ENCODE measurements around the gene CNKSR2. TPM values are rescaled to one million over a fixed set of nuclear protein-coding genes. Genes with fewer than 3 reads are reported as not detected.

The CNKSR2 gene
- total RNA-seq, 1 donor from 2014 or later: 7.2 TPM

DNA sequence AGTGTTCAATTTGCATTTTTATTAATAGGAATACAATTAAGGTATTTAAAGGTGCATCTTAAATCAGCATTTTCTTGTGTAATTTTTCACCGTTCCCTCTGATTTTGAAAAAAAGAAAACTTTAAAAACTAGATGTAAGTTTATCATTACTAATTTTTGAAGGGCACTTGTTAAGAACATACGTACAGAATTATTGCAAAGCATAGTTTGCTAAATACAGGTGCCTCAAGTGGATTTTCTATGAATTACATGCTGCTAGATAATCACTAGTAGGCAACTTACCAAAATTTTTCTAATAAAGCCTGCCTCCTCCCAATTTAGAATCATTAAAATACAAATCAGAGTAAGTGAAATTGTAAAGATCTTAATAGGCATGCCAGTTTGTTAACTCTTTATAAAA, 8.5 kb downstream of the CNKSR2 start:
- DNase-seq (no peak), ATAC-seq (no peak)
- H3K9me3 ChIP-seq: no peaks in the 10 kb centered on the region
- intact Hi-C loops (cut with DNase I): no loop called here
- no peaks in the 10 kb centered on the region for H3K4me1 ChIP-seq
- no peaks in the 10 kb centered on the region for H3K36me3 ChIP-seq
- no peaks in the 10 kb centered on the region for H3K27me3 ChIP-seq
- H3K4me3 ChIP-seq: no peak overlapping the region
- no peak overlapping the region for H3K27ac ChIP-seq
- TF ChIP-seq, protein P1, sequence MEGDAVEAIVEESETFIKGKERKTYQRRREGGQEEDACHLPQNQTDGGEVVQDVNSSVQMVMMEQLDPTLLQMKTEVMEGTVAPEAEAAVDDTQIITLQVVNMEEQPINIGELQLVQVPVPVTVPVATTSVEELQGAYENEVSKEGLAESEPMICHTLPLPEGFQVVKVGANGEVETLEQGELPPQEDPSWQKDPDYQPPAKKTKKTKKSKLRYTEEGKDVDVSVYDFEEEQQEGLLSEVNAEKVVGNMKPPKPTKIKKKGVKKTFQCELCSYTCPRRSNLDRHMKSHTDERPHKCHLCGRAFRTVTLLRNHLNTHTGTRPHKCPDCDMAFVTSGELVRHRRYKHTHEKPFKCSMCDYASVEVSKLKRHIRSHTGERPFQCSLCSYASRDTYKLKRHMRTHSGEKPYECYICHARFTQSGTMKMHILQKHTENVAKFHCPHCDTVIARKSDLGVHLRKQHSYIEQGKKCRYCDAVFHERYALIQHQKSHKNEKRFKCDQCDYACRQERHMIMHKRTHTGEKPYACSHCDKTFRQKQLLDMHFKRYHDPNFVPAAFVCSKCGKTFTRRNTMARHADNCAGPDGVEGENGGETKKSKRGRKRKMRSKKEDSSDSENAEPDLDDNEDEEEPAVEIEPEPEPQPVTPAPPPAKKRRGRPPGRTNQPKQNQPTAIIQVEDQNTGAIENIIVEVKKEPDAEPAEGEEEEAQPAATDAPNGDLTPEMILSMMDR (IDR thresholded peaks at IDR 0.05): peak; percentile 18

DNA sequence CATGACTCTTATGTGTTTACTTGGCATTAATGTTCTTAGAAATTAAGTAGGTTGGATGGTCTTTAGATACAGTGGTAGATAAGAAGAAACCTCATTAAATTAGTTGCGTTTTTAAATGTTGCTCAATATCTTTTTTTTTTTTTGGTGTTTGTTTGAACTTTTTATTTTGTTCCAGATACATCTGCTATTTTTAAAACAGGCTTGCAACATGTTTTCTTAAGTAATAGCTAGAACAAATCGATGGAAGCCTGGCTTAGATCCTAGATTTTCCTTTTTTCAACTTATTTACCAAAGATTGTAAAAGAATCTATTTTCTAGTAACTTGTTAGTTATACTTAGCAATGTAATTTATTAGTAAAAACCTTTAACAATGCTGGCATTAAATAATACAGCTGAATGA, 9.3 kb downstream of the CNKSR2 start:
- H3K9me3 ChIP-seq: no peaks in the 10 kb centered on the region
- no peak overlapping the region for H3K27ac ChIP-seq
- no peaks in the 10 kb centered on the region for H3K4me1 ChIP-seq
- intact Hi-C loops (cut with DNase I): no loop called here
- no peak overlapping the region for H3K4me3 ChIP-seq
- no peak for ATAC-seq
- no peak for DNase-seq
- TF ChIP-seq, protein P1 (IDR thresholded peaks at IDR 0.05): no peak
- no peaks in the 10 kb centered on the region for H3K27me3 ChIP-seq
- H3K36me3 ChIP-seq: no peaks in the 10 kb centered on the region

- Histone ChIP-seq H3K27me3 (no peaks in the 10 kb centered on the region), H3K4me3 (no peak overlapping the region), H3K36me3 (no peaks in the 10 kb centered on the region), H3K4me1 (no peaks in the 10 kb centered on the region), H3K9me3 (no peaks in the 10 kb centered on the region), H3K27ac (no peak overlapping the region)
- TF ChIP-seq, protein P1 (IDR thresholded peaks at IDR 0.05): no peak
- no peak for ATAC-seq
- intact Hi-C loops (cut with DNase I): no loop called here
- DNase-seq: no peak
Measured at GRCh38 chrX:21384178-21384577, 10.0 kb downstream of the CNKSR2 start.

DNA sequence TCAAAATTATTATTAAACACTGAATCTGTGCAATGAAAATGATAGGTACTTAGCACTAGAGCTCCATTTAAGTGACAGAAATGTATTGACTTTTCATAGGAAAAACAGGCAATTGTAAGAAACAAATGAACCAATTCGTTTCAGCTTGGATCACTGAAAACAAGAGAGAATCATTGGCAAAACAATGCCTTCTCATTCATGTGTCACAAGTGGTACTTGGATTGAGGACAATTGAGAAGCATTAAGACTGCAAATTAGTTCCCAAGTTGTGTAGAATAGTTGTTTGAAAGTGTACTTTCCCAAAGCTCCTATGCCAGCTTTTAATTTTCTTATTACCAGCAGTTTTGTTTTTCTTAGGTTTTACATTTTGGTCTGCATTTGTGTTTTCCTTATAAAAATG, 20.6 kb downstream of the CNKSR2 start:
- no peak for DNase-seq
- ATAC-seq: no peak

GRCh38 chrX:21398426-21398825, 24.2 kb downstream of the CNKSR2 start:
- TF ChIP-seq, protein P1 (IDR thresholded peaks at IDR 0.05): no peak
- intact Hi-C loops (cut with DNase I): no loop called here
- ATAC-seq (no peak), DNase-seq (no peak)
- no peaks in the 10 kb centered on the region for H3K27me3 ChIP-seq
- no peaks in the 10 kb centered on the region for H3K4me1 ChIP-seq
- no peaks in the 10 kb centered on the region for H3K9me3 ChIP-seq
- H3K27ac ChIP-seq: no peak overlapping the region
- H3K36me3 ChIP-seq: no peaks in the 10 kb centered on the region
- no peak overlapping the region for H3K4me3 ChIP-seq

More for the DNA sequence above, 20.6 kb downstream of the CNKSR2 start:
- TF ChIP-seq, protein P1 (IDR thresholded peaks at IDR 0.05): no peak
- intact Hi-C loops (cut with DNase I): no loop called here
- Histone ChIP-seq H3K27ac (no peak overlapping the region), H3K9me3 (no peaks in the 10 kb centered on the region), H3K36me3 (no peaks in the 10 kb centered on the region), H3K27me3 (no peaks in the 10 kb centered on the region), H3K4me3 (no peak overlapping the region), H3K4me1 (no peaks in the 10 kb centered on the region)
